WERI-Rb-1 (cell line): ENCODE measurements around the gene BHLHE41.

ENCODE experiments used
- DNase-seq: peaks from one replicate; pipeline ENCODE4 v3.0.0-alpha.2; 2020
- H3K27ac ChIP-seq: fragments of 250-450 bp; sonication (Bioruptor Pico); 2 replicates; pipeline ENCODE4 v1.5.1; 2020; ENCODE audit warnings: mild to moderate bottlenecking, moderate library complexity
- H3K27me3 ChIP-seq: fragments of 250-450 bp; sonication (Bioruptor Pico); 2 replicates; pipeline ENCODE4 v1.5.1; 2021; ENCODE audit warnings: mild to moderate bottlenecking, low read depth, moderate library complexity; ENCODE audit not compliant: insufficient read depth, severe bottlenecking
- H3K36me3 ChIP-seq: fragments of 250-450 bp; sonication (Bioruptor Pico); 2 replicates; pipeline ENCODE4 v1.5.1; 2020; ENCODE audit warnings: mild to moderate bottlenecking, moderate library complexity
- H3K4me3 ChIP-seq: 2 replicates; pipeline ENCODE4 v1.5.1; 2011; ENCODE audit warnings: low read depth, mild to moderate bottlenecking, control low read depth, low read length
- H3K9me3 ChIP-seq: fragments of 250-450 bp; sonication (Bioruptor Pico); 2 replicates; pipeline ENCODE4 v1.5.1; 2021; ENCODE audit warnings: mild to moderate bottlenecking, moderate library complexity; ENCODE audit not compliant: severe bottlenecking
- CTCF ChIP-seq: IDR thresholded peaks from 2 replicates; pipeline ENCODE4 v1.5.1; 2011; ENCODE audit warnings: low read depth, mild to moderate bottlenecking, control low read depth, inconsistent platforms, low read length

BHLHE41 gene

GRCh38 chr12:26121323-26122060 is 3.3 kb downstream of the BHLHE41 start:
- Histone ChIP-seq H3K36me3 (no peaks in the 10 kb centered on the region), H3K27ac (no peak overlapping the region), H3K4me3 (no peak overlapping the region), H3K27me3 (peaks cover 52% of the 10 kb centered on the region), H3K9me3 (no peaks in the 10 kb centered on the region)
- DNase-seq: no peak
- TF ChIP-seq CTCF: no peak

GRCh38 chr12:26120561-26121274 is 4.1 kb downstream of the BHLHE41 start:
- H3K4me3 ChIP-seq: no peak overlapping the region
- no peak overlapping the region for H3K27ac ChIP-seq
- peaks cover 45% of the 10 kb centered on the region for H3K27me3 ChIP-seq
- DNase-seq: no peak
- H3K9me3 ChIP-seq: no peaks in the 10 kb centered on the region
- no peaks in the 10 kb centered on the region for H3K36me3 ChIP-seq
- TF ChIP-seq CTCF: no peak

DNA sequence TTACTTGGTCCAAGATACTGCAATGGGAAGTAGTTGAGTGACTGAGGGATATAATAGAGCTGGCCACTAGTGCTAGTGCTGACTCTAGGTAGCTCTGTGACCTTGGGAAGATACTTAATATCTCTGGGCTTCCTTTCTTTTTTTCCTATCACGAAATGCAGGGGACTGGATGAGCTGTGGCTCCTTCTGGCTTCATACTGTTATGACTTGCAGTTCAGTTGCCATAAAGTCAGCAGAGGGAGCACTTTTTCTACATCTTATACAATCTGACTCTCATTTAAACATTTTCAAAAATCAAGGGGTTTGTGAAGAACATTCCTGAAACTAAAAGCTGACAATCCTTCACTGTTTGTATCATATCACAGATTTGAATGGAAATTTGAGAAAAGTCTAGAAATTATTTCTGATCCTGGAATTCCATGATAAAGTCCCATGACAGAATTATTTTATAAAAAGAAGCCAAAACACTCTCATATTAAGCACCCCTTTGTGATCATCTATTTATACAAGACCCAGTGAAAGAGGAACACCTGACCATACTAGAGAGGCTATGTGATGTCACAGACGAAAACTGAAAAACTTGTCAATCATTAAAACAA is 5.3 kb downstream of the BHLHE41 start:
- Histone ChIP-seq H3K27ac (no peak overlapping the region), H3K27me3 (peaks cover 36% of the 10 kb centered on the region), H3K9me3 (no peaks in the 10 kb centered on the region), H3K36me3 (no peaks in the 10 kb centered on the region), H3K4me3 (no peak overlapping the region)
- TF ChIP-seq CTCF: peak; percentile 49
- DNase-seq: peak; percentile 15

DNA sequence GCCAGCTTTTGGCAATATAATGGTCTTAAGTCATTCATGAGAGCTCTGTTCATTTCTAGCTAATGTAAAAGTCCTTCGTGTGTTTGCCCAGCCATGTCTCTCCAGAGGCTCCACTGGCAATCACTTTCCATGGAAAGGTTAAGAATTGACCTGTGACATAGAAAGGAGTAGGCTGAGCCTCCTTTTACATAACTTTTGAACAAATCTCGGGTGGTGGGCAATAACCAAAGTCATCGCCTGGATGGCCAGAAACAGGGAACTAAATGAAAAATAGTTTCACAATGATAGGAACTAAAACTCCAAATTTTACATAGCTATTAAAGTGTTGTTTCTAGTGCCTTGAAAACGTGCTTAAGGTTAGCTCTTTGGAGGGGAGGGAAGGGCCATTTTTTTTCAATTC is 6.5 kb downstream of the BHLHE41 start:
- no peaks in the 10 kb centered on the region for H3K9me3 ChIP-seq
- peaks cover 26% of the 10 kb centered on the region for H3K27me3 ChIP-seq
- no peak overlapping the region for H3K27ac ChIP-seq
- DNase-seq: no peak
- no peaks in the 10 kb centered on the region for H3K36me3 ChIP-seq
- H3K4me3 ChIP-seq: no peak overlapping the region
- no peak for TF ChIP-seq CTCF

DNA sequence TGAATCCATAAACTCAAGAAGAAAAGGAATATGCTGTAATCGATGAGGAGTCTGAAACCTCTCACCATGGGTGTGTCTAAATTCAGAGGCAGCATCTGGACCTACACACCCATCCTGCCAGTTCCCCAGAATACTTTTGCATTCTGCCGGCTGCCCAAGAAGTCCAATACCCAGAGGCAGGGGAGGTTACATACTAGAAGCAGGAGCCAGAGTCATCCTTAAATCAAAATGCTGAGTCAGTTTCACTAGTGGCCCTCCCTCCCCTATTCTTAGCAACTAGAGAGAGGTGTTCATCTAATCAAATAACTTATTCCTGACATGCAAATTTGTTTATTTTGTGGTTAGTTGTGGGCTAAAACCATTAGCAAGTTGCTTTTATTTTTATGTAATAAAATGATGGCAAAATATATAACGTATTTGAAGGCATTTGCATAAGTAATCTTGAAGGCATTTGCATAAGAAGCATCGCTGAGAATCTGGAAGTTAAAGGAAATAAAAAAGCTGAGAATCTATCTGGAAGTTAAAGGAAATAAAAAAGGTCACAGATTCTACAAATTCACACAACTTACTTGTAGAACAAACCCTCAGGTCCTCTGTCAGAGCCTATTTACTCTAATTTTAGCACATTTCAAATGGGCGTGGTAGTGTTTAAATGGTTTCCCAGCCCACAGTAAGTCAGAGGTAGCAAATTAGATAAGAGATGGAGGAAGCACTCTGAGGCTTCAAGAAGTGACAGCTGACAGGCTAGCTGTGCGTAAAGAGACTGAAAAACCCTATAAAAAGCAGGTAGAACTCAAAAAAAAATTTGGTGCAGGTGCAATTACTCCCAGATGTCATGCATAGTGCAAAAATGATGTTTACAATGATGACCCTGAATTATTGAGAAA is 7.8 kb downstream of the BHLHE41 start:
- H3K27me3 ChIP-seq: peaks cover 21% of the 10 kb centered on the region
- H3K27ac ChIP-seq: no peak overlapping the region
- H3K4me3 ChIP-seq: no peak overlapping the region
- H3K36me3 ChIP-seq: no peaks in the 10 kb centered on the region
- TF ChIP-seq CTCF: no peak
- DNase-seq: no peak
- no peaks in the 10 kb centered on the region for H3K9me3 ChIP-seq
